ENCODE results near the gene SRGAP1. TPM values are rescaled to one million over a fixed set of nuclear protein-coding genes. Genes with fewer than 3 reads are reported as not detected.
"Not testable (repeated sequence)": the region's sequence is repeated elsewhere in the genome, so short reads cannot be mapped to it uniquely, and the experiment has no call there.

SRGAP1 gene
- total RNA-seq, 1 donor from 2014 or later, result 5.8 TPM

GRCh38 chr12:63870838-63871237 lies 26.3 kb downstream of the SRGAP1 start:
- no peak for ATAC-seq

GRCh38 chr12:63874897-63875480 lies 30.5 kb downstream of the SRGAP1 start:
- no peak for ATAC-seq

- ATAC-seq, result no peak
These were observed 31.2 kb downstream of the SRGAP1 start for GRCh38 chr12:63875703-63876102.

GRCh38 chr12:63876980-63877379 lies 32.5 kb downstream of the SRGAP1 start:
- ATAC-seq, result no peak

GRCh38 chr12:63877693-63878092 lies 33.2 kb downstream of the SRGAP1 start:
- no peak for ATAC-seq

- ATAC-seq, result not testable (repeated sequence)
These were observed 35.7 kb downstream of the SRGAP1 start for GRCh38 chr12:63880235-63880634.

GRCh38 chr12:63880742-63881263 lies 36.3 kb downstream of the SRGAP1 start:
- no peak for ATAC-seq

- no peak for ATAC-seq
These were observed 38.3 kb downstream of the SRGAP1 start for GRCh38 chr12:63882844-63883243.

GRCh38 chr12:63885401-63885800 lies 40.9 kb downstream of the SRGAP1 start:
- no peak for ATAC-seq

- no peak for ATAC-seq
These were observed 44.6 kb downstream of the SRGAP1 start for GRCh38 chr12:63888908-63889635.

- no peak for ATAC-seq
These were observed 45.4 kb downstream of the SRGAP1 start for GRCh38 chr12:63889721-63890509.

GRCh38 chr12:63893170-63893569 lies 48.7 kb downstream of the SRGAP1 start:
- no peak for ATAC-seq

- no peak for ATAC-seq
These were observed 49.6 kb downstream of the SRGAP1 start for GRCh38 chr12:63894132-63894531.

GRCh38 chr12:63895841-63896240 lies 51.3 kb downstream of the SRGAP1 start:
- peak; percentile 28 for ATAC-seq

GRCh38 chr12:63897931-63898330 lies 53.4 kb downstream of the SRGAP1 start:
- no peak for ATAC-seq

GRCh38 chr12:63898764-63899337 lies 54.4 kb downstream of the SRGAP1 start:
- ATAC-seq, result no peak

GRCh38 chr12:63899396-63899795 lies 54.9 kb downstream of the SRGAP1 start:
- no peak for ATAC-seq

GRCh38 chr12:63900922-63901793 lies 56.7 kb downstream of the SRGAP1 start:
- peak; percentile 97 for ATAC-seq

- no peak for ATAC-seq
These were observed 60.2 kb downstream of the SRGAP1 start for GRCh38 chr12:63904653-63905052.

- peak; percentile 50 for ATAC-seq
These were observed 61.0 kb downstream of the SRGAP1 start for GRCh38 chr12:63905544-63905943.

GRCh38 chr12:63906876-63907275 lies 62.4 kb downstream of the SRGAP1 start:
- no peak for ATAC-seq

- ATAC-seq, result no peak
These were observed 63.1 kb downstream of the SRGAP1 start for GRCh38 chr12:63907561-63907960.
